ENCODE measurements around the gene HOXD8.

HOXD8 gene

GRCh38 chr2:176158855-176159662 lies 29.6 kb downstream of the HOXD8 start:
- DNase-seq (ENCODE audit: low read depth in 2 of 2, low spot score in 1 of 2): no peak

GRCh38 chr2:176159663-176160250 lies 30.3 kb downstream of the HOXD8 start:
- no peak for DNase-seq (ENCODE audit: low read depth in 2 of 2, low spot score in 1 of 2)

GRCh38 chr2:176160251-176160985 lies 30.9 kb downstream of the HOXD8 start:
- no peak for DNase-seq (ENCODE audit: low read depth in 2 of 2, low spot score in 1 of 2)

- no peak for DNase-seq (ENCODE audit: low read depth in 2 of 2, low spot score in 1 of 2)
Observed at GRCh38 chr2:176160986-176161824, 31.7 kb downstream of the HOXD8 start.

- no peak for DNase-seq (ENCODE audit: low read depth in 2 of 2, low spot score in 1 of 2)
Observed at GRCh38 chr2:176161825-176162626, 32.5 kb downstream of the HOXD8 start.

- DNase-seq (ENCODE audit: low read depth in 2 of 2, low spot score in 1 of 2): no peak
Observed at GRCh38 chr2:176162911-176163671, 33.6 kb downstream of the HOXD8 start.

- DNase-seq (ENCODE audit: low read depth in 2 of 2, low spot score in 1 of 2): no peak
Observed at GRCh38 chr2:176163672-176164056, 34.2 kb downstream of the HOXD8 start.

GRCh38 chr2:176164201-176164600 lies 34.7 kb downstream of the HOXD8 start:
- no peak for DNase-seq (ENCODE audit: low read depth in 2 of 2, low spot score in 1 of 2)

GRCh38 chr2:176164611-176165369 lies 35.3 kb downstream of the HOXD8 start:
- no peak for DNase-seq (ENCODE audit: low read depth in 2 of 2, low spot score in 1 of 2)

- no peak for DNase-seq (ENCODE audit: low read depth in 2 of 2, low spot score in 1 of 2)
Observed at GRCh38 chr2:176165370-176166050, 36.0 kb downstream of the HOXD8 start.

- DNase-seq (ENCODE audit: low read depth in 2 of 2, low spot score in 1 of 2): no peak
Observed at GRCh38 chr2:176166272-176166671, 36.8 kb downstream of the HOXD8 start.

GRCh38 chr2:176167398-176167797 lies 37.9 kb downstream of the HOXD8 start:
- no peak for DNase-seq (ENCODE audit: low read depth in 2 of 2, low spot score in 1 of 2)

- DNase-seq (ENCODE audit: low read depth in 2 of 2, low spot score in 1 of 2): no peak
Observed at GRCh38 chr2:176169181-176169580, 39.7 kb downstream of the HOXD8 start.

- no peak for DNase-seq (ENCODE audit: low read depth in 2 of 2, low spot score in 1 of 2)
Observed at GRCh38 chr2:176169711-176170110, 40.2 kb downstream of the HOXD8 start.

- DNase-seq (ENCODE audit: low read depth in 2 of 2, low spot score in 1 of 2): no peak
Observed at GRCh38 chr2:176170602-176171305, 41.2 kb downstream of the HOXD8 start.

GRCh38 chr2:176171351-176172006 lies 42.0 kb downstream of the HOXD8 start:
- DNase-seq (ENCODE audit: low read depth in 2 of 2, low spot score in 1 of 2): no peak
